Cerebellar cortex (tissue), 1 donor: Measurements from ENCODE around the gene GPR152.
"Not testable (repeated sequence)": the region's sequence is repeated elsewhere in the genome, so short reads cannot be mapped to it uniquely, and the experiment has no call there.

ENCODE experiments used
- DNase-seq: peaks from one replicate; pipeline ENCODE4 v3.0.0-alpha.2; 2015; ENCODE audit warnings: low spot score

GPR152 gene

DNA sequence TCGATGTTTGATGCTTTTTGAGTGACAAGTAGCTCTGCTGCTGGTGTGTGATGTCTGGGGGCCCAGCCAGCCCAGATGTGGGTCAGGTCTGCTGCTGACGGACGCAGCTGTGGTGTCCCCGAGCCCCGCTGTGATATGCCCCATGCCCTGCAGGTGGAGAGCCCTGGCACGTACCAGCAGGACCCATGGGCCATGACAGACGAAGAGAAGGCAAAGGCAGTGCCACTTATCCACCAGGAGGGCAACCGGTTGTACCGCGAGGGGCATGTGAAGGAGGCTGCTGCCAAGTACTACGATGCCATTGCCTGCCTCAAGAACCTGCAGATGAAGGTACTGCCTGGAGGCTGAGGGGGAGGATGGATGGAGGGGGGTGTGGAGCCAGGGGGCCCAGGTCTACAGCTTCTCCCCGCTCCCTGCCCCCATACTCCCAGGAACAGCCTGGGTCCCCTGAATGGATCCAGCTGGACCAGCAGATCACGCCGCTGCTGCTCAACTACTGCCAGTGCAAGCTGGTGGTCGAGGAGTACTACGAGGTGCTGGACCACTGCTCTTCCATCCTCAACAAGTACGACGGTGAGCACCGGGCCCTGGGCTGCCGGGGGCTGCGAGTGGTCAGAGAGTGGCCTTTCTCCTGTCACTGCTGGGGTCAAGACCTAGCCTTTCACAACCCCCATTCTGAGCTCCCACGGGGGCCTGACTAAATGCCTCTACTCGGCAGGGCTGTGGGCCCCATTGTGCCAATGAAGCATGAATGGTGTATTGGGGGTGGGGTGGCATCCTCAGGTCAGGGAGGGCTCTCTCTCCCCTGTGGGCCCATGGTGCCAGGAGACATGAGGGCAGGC lies 37.6 kb upstream of the GPR152 start:
- no peak for DNase-seq

DNA sequence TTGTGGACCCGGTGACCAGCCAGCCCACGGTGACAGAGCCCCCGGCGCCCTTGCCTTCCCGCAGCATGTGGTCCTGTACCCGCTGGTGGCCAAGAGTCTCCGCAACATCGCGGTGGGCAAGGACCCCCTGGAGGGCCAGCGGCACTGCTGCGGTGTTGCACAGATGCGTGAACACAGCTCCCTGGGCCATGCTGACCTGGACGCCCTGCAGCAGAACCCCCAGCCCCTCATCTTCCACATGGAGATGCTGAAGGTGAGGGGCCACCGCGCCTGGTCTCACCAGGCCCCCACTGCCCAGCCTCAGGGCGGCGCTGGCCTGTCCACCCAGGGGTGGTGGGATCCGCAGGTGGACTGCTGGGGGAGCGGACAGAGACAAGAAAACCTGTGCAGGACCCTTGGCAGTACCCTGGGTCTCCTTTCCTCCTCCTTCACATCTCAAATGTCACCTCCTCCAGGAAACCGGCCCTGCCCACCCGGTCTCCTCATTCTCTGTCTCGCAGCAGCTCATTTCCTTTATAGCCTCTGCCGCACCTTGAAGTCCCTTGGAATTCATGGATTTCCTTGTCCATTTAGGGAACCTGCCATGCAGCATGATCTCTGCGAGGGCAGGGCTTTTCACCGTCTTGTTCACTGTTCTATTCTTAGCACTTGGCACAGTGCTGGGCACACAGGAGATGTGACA lies 36.8 kb upstream of the GPR152 start:
- no peak for DNase-seq

DNA sequence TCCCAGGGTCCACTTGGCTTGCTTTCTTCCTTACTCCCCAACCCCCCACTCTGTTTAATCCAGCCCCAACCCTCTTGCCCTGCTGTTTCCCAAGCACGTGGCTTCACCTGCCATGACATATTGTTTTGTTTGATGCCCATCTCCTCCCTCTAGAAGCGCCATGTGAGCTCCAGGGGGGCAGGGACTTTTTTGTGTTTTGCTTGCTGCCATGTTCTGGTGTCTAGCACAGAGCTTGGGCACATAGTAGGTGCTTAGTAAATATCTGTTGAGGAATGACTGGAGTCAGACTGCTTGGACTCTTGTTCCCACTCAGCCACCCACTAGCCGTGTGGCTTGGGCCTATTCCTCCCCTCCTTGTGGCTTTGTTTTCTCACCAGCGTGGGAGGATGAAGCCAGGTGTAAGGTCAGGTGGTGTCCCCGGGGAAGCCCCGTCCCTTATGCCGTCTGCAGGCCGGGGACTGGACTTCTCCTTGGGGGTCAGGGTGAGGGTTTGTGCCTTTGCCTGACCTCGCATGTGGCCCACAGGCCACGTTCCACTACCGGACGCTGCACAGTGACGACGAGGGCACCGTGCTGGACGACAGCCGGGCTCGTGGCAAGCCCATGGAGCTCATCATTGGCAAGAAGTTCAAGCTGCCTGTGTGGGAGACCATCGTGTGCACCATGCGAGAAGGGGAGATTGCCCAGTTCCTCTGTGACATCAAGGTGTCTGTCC lies 34.1 kb upstream of the GPR152 start:
- DNase-seq = no peak

DNA sequence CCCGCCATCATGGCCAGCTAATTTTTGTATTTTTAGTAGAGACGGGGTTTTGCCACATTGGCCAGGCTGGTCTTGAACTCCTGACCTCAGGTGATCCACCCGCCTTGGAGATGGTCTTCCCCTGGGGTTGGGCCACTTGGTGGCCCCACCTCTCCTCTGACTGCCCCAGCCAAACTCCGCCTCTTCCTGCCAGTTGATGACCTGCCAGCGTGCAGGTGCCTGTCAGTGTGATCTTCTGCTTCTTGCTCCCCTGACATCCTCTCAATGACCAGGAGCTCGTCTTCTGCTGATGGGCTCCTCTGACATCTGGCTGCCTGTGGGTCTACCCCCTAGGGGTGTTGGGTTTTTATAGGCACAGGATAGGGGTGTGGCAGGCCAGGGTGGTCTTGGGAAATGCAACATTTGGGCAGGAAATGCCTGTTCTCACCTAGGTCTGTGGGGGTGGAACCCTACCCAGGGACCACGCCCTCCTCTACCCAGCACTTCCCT lies 33.4 kb upstream of the GPR152 start:
- not testable (repeated sequence) for DNase-seq

DNA sequence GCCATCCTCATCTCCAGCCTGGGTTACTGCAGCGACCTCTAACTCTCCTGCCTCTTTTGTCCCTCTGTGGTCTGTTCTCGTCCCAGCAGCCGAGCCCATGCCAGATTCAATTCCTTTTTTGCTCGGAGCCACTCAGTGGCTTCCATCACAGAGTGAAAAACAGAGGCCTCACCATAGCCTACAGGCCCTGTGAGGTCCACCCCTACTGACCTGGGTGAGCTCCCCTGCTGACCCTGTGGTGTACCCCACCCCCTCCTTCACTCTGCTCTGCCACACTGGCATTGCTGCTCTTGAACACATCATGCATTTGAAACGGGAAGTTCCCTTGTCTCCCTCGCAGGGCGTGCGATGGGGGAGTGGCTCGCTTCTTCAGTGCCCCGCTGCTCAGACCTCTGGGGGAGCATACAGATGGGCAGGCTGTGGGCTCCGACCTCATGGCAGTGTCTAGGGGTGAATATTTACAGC lies 32.4 kb upstream of the GPR152 start:
- DNase-seq = no peak

DNA sequence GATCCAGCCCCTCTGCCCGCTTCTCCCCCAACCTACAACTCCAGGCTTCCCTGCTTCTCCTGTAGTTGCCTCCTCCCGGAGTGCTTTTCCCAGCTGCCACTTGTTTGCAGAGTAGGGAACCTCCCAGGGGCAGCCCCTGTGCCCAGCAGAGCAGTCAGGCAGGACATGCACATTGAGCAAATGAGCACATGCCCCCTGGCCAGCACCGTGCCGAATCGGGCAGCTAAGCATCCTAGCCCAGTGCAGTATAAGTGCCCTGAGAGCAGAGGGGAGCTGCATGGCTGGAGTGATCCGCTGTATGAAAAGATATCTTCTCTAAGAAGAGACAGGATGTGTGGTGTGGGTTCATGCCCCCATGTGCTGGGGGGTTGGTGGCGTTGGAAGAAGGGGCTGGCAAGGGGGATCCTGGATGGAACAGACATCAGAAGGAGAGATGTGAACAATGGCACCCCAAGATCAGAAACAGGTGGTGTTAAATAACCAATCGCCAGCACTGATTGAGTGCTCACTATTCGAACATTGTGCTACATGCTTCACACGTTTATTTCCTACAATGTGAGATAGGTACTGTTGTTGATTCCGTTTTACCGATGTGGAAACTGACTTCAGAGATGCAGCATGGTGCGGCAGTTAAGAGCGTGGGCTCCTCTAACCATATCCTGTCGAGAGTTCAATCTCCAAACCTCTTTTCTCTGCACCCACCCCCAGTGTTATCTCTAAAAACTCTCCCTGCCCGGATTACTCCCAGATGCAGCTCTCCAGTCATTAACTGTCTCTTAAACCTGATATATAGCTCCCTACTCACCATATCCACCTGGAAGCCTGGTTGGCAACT lies 31.5 kb upstream of the GPR152 start:
- DNase-seq = no peak

DNA sequence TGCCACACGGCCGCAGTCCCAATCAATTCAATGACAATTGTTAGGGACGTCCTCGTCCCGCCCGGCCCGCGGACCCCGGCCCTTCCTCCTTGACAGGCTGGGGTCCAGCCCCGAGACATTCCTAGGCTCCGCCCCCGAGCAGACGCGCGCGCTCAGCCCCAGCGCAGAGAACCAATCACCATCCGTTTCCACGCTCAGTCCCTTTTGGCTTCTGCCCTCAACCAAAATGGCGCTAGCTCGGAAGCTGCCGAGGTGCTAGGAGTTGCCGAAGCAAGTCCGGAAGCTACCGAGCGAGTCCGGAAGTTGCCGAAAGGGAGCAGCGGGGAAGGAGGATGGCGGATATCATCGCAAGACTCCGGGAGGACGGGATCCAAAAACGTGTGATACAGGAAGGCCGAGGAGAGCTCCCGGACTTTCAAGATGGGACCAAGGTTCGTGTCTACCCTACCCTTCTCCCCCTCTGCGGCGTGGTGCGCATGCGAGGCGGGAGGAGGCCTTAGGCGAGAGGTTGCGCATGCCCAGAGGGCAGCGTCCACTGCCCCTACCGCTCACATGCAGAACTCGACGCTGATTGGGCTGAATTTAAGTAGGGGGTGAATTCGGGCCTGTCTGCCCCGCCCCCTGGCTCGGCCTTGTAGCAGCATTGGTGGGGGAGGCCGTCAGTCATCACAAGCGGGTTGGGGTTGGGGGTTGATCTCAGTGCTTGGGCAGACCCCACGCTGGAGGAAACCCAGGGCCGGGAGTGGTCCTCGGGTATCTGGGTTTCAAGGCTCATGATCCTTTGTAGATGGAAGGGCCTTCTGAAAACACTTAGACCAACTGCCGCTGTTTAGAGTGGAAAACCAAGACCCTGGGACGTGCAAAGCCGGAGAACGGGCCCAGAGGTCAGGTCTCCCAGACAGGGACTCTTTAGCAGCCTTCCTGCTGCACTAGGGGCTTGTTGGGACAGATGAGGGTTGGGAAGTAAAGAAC lies 30.6 kb upstream of the GPR152 start, which contains the start of gene AIP:
TSS of gene AIP (plus strand) at position 200 of the 972 bp plus-strand sequence. CDS start at position 333, 133 bp downstream.
- peak; percentile 98 for DNase-seq

DNA sequence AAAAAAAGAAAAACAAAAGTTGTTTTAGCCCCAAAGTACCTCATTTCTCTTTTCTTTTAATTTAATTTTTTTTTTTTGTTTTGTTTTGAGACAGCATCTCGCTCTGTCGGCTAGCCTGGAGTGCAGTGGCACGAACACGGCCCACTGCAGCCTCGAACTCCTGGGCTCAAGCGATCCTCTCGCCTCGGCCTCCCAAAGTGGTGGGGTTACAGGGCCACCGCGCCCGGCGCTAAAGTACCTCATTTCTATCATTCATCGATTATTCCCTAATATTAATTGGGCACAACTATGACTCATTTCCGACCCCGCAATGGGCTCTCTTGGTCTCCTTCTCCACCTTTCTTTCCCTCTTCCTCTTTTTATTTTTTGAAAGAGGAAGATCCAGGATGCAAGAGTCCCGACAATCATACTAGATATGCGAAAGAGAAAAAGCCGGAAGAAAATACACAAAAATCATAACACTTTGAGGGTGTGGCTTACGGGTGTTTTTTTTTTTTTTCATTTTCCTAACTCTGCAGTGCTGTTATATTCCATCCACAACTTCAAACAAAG lies 29.8 kb upstream of the GPR152 start:
- no peak for DNase-seq

DNA sequence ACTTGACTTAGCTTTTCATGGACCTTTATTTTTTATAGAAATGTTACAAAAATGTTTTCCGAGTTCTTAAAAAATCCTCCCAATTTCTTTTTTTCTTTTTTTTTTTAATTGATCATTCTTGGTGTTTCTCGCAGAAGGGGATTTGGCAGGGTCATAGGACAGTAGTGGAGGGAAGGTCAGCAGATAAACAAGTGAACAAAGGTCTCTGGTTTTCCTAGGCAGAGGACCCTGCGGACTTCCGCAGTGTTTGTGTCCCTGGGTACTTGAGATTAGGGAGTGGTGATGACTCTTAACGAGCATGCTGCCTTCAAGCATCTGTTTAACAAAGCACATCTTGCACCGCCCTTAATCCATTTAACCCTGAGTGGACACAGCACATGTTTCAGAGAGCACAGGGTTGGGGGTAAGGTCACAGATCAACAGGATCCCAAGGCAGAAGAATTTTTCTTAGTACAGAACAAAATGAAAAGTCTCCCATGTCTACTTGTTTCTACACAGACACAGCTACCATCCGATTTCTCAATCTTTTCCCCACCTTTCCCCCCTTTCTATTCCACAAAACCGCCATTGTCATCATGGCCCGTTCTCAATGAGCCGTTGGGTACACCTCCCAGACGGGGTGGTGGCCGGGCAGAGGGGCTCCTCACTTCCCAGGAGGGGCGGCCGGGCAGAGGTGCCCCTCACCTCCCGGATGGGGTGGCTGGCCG lies 25.0 kb upstream of the GPR152 start:
- not testable (repeated sequence) for DNase-seq

DNA sequence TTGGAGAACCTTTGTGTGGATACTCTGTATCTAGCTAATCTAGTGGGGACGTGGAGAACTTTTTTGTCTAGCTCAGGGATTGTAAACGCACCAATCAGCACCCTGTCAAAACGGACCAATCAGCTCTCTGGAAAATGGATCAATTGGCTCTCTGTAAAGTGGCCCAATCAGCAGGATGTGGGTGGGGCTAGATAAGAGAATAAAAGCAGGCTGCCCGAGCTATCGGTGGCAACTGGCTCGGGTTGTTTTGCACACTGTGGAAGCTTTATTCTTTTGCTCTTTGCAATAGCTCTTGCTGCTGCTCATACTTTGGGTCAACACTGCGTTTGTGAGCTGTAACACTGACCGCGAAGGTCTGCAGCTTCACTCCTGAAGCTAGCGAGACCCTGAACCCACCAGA lies 24.2 kb upstream of the GPR152 start:
- not testable (repeated sequence) for DNase-seq

DNA sequence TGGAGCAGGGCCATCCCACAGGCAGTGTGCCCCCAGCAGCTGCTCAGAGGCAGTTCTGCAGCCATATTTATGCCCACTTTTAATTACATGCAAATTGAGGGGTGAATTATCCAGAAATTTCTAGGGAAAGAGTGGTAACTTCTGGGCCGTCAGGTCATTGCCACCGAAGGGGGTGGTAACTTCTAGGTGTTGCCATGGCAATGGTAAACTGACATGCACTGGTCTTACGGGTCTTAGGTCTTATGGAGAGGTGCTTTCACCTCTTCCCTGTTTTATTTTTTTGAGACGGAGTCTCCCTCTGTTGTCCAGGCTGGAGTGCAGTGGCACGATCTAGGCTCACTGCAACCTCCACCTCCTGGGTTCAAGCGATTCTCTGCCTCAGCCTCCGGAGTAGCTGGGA lies 20.4 kb upstream of the GPR152 start:
- no peak for DNase-seq

DNA sequence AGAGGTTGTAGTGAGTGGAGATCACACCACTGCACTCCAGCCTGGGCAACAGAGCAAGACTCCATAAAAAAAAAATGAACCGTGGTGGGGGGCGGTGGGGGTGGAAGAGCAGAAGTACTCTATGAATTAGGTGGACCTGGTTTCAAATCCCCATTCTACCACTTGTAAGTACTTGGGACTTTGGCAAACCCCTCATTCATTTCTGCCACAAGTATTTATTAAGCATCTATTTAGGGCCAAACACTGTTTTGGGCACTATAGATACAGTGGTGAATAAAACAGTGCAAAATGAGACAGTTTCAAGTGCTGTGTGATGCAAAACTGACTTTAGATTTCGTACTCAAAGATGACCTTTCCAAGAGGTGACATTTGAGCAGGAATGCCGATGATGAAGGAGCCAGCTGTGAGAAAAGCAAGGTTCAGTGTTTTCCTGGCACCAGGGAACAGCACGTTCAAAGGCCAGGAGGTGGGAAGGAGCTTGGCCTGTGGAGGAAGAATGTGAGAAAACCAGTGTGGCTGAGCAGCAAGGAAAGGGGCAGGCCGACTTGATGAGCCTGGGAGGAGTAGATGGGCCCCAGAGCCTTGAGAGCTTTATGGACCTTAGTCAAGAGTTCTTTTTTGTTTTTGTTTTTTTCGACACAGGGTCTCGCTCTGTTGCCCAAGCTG lies 17.9 kb upstream of the GPR152 start:
- no peak for DNase-seq

DNA sequence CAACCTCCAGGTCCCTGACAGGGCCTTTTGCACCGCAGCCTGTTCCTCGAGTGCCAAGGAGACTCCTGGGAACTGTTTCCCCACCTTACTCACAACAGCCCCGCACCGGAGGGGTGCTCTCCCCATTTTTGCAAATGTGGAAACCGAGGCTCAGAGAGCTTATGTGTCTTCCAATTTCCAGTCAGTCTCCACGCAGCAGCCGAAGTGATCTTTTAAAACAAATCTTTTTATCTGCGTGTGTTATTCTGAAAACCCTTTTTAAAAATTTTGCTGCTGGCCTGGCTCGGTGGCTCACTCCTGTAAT lies 16.9 kb upstream of the GPR152 start:
- no peak for DNase-seq

DNA sequence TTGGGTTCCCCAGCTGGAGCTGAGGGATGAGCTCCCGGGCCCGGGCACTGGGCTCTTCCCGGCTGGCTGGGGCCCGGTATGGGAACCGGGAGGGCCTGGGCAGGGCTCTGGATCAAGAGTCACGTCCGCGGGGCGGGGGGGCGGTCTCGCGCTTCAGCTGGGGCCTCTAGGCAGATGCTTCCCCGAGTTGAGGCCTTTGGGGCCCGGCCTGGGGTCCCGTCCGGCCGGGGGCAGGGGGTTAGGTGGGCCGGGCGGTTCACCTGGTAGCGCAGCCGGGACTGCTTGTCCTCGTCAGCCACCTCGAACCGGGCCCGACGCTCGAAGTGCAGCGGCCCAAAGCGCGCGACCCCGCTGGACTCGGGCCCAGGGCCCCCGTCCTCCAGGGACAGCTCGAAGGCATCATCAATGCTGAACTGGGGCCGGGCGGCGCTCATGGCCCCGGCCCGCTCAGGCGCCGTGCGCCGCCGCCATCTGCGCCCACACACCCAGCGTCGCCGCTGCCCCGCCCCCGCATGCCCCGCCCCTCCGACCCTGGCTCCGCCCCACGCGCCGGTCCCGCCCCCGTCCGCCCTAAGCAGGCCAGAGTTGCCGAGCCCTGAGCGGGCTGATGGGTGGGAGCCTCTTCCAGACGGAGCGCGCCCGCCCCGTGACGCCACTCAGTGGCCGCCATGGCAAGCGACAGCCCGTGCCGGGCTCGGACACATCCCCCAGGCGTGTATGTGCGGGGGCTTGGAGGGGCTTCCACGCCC lies 16.4 kb upstream of the GPR152 start, which contains the start of gene TMEM134:
TSS of gene TMEM134 (minus strand) at position 493 of the 749 bp plus-strand sequence. CDS start at position 434, 59 bp downstream.
- DNase-seq = peak; percentile 92

DNA sequence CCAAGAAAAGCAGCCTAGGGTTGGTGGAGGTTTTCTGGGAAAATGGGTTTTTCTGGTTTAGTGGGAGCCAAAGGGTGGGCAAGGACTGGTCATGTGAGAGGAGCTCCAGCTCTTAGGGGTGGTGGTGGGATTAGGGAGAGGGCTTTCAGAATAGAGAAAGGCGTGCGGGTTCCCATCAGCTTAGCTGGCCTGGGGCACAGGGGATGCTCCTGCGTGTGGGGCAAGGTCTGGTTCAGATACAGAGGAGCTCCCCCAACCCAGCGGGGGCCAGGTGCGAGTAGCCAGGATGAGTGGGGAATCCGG lies 15.9 kb upstream of the GPR152 start:
- DNase-seq = no peak

DNA sequence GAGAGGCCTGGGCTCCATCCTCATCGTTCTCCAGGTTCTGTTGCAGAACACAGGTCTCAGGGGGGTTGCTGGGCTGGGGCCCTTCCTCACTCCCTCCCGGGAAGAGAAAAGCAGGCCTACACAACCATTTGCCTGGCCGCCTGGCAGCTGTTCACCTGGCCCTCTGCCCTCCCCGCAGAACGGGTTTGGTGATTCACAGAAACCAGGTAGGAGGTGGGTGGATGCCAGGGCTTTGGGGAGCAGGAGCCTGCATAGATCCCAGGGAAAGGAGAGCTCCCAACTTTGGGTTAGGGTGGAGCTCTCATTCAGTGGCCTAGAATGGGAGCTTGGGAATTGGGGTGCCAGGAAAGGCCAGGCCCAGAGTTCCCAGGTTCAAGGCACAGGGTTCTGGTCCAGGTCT lies 15.5 kb upstream of the GPR152 start:
- DNase-seq = peak; percentile 59

DNA sequence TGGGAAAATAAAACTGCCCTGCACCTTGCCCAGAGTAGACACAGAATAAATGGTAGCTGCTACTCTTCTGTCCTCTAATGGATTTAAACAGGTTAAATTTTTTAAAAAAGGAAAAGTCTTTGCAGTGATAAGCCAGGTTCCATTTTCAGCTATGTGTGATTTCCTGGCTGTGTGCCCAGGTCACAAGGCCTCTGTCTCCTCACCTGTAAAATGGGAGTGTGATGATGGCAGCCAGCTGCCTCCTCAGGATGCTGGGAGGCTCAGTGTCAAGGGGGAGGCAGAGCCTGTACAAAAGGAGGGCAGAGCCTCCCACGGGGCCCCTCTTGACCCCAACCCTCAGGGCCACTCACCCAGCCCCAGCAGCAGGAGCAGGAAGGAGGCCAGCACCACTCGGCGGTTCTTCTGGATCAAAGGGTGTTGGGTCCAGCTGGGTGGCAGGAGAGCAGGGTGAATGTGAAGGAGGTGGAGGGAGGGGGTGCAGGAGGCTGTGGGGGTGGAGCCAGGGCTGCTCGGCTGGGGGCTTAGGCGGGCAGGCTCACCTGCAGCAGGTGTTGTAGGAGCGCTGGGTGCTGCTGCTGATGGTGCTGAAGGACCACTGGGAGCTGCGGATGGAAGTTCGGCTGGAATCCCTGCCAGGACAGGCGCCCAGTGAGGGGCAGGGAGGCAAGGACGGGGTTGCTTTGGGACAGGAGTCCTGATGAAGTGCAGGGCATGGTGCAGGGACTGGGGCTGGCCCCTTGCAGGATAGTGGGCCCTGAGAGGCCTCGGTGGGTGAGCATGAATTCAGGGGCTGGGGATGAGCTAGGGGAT lies 14.6 kb upstream of the GPR152 start:
- DNase-seq = no peak
